HEK293T (cell line): ENCODE data around the gene MED27.

Source experiments
- ARNT ChIP-seq: fragments of 450-650 bp; IDR thresholded peaks from 2 replicates; pipeline ENCODE4 v1.6.1; 2017; ENCODE audit warnings: mild to moderate bottlenecking
- FOXK2 ChIP-seq: fragments of 450-650 bp; IDR thresholded peaks from 2 replicates; pipeline ENCODE4 v1.6.1; 2016; ENCODE audit warnings: mild to moderate bottlenecking
- LEF1 ChIP-seq: fragments of 450-650 bp; IDR thresholded peaks from 2 replicates; pipeline ENCODE4 v1.6.1; 2017; ENCODE audit warnings: mild to moderate bottlenecking, borderline replicate concordance
- PKNOX1 ChIP-seq: fragments of 450-650 bp; IDR thresholded peaks from 2 replicates; pipeline ENCODE4 v1.6.1; 2016
- SUZ12 ChIP-seq: fragments of 450-650 bp; IDR thresholded peaks from 2 replicates; pipeline ENCODE4 v1.6.1; 2016; ENCODE audit warnings: mild to moderate bottlenecking

DNA sequence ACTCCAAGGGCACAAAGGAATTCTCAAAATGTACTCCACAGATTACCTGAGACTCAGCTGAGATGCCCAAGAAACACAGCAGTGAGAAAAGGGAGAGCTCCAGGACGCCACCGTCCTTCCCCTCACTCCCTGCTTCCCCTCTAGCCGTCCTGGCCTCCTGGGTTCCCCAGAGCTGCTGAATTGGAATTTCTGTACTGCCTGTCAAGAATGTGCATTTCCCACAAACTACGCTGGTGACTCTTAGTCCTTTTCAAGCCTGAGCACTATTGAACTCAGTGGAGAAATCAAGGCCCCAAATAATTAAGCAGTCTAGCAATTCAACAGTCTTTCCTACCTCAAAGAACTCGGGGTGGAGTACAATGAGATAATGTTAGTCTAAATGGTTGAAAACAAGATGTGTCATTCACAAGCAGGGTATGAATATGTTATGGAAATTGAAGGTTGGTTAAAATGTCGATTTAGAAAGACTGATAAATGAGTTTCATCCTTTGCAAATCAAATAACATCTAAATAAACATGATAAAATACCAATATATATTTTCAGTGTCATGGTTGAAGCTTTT lies 153.2 kb downstream of the MED27 start:
- no peak for TF ChIP-seq SUZ12
- TF ChIP-seq FOXK2, result no peak
- no peak for TF ChIP-seq LEF1
- TF ChIP-seq ARNT, result no peak
- no peak for TF ChIP-seq PKNOX1
